Measurements from ENCODE around the gene CACNA1B. TPM values are rescaled to one million over a fixed set of nuclear protein-coding genes. Genes with fewer than 3 reads are reported as not detected.

The CACNA1B gene
- total and polyA plus RNA-seq, 9 of the 15 experiments (the other 6 are each of a cell fraction or from before 2014, with no cell fraction given), result 0.01 to 0.04 TPM; not detected in 7

GRCh38 chr9:137891588-137892423 lies 14.2 kb downstream of the CACNA1B start:
- 0% methylated on average over 20 of the region's 20 CpGs for WGBS (ENCODE audit: insufficient coverage, low coverage, missing lambda C conversion rate)
- no peak for FAIRE-seq
- intact Hi-C loops (cut with micrococcal nuclease), result no loop called here
- Histone ChIP-seq H3K27ac (ENCODE audit: extremely low read depth, low read depth, low read length) (no peak overlapping the region), H3K36me3 (ENCODE audit: control insufficient read depth, insufficient read depth, low read length) (no peaks in the 10 kb centered on the region), H3K9ac (ENCODE audit: insufficient read depth in 1 of 2, low read depth in 2 of 2, low read length in 2 of 2) (no peak overlapping the region), H2AFZ (ENCODE audit: low read depth, low read length) (no peak overlapping the region), H3K4me2 (ENCODE audit: insufficient read depth, low read length) (no peak overlapping the region), H3K27me3 (ENCODE audit: control insufficient read depth in 2 of 2, insufficient read depth in 2 of 2, low read length in 2 of 2) (peaks cover 9 to 31% of the 10 kb centered on the region in 2 experiments), H3K79me2 (ENCODE audit: control insufficient read depth, insufficient read depth, low read length) (no peaks in the 10 kb centered on the region), H4K20me1 (replicated peaks; ENCODE audit: control insufficient read depth, insufficient read depth, low read length) (no peaks in the 10 kb centered on the region), H3K4me3 (no peak overlapping the region), H3K4me1 (replicated peaks in 1 of 2; ENCODE audit: control insufficient read depth in 2 of 2, insufficient read depth in 2 of 2, low read length in 2 of 2) (peaks cover 0 to 4% of the 10 kb centered on the region in 2 experiments; a peak in 1 of 5 replicates), H3K9me3 (replicated peaks; ENCODE audit: control insufficient read depth, insufficient read depth, low read depth, low read length) (no peaks in the 10 kb centered on the region), H3K9me1 (ENCODE audit: control insufficient read depth, insufficient read depth, low read length) (no peaks in the 10 kb centered on the region)
- ChIA-PET CTCF (ENCODE audit: low intra/inter-chr PET ratio) (no interaction called here), POLR2A (no interaction called here)
- DNase-seq (ENCODE audit: extremely low read depth in 1 of 4, low spot score in 3 of 4), result no peak
- no peak for ATAC-seq
- BruUV-seq (replicated peaks), result no TSS peak
- TF ChIP-seq ERF (CRISPR knock-in tag; IDR thresholded peaks at IDR 0.05), result no peak
- TF ChIP-seq GTF2A2 (tag; IDR thresholded peaks at IDR 0.05), result no peak
- no peak for TF ChIP-seq ZNF785 (CRISPR knock-in tag; IDR thresholded peaks at IDR 0.05)
- TF ChIP-seq MEF2D (tag; conservative IDR thresholded peaks at IDR 0.05; ENCODE audit: low read depth), result no peak
- in situ Hi-C loops (cut with MboI), result no loop called here
